ENCODE results near the gene CDC42EP1.
"Not testable (repeated sequence)": the region's sequence is repeated elsewhere in the genome, so short reads cannot be mapped to it uniquely, and the experiment has no call there.

The CDC42EP1 gene

DNA sequence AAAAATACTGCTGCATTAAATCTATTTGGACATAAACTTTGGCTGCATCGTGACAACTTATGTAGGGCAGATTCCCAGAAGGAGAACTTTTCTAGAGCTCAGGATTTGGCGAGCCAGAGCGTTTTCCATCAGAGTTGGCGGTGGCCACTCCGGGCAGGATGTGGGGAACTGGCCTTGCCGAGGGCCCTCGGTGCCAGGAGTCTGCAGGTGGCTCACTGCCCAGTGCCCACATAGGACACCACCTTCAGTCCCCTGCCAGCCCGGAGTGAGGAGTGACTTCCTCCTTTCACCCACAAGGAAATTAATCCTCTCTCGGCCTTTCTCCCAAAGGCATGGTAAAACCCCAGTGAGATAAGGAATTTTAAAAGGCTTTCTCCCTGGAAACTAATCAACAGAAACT lies 21.2 kb downstream of the CDC42EP1 start:
- DNase-seq (ENCODE audit: low read depth in 2 of 2), result no peak

- no peak for DNase-seq (ENCODE audit: low read depth in 2 of 2)
Observed at GRCh38 chr22:37582526-37582925, 22.2 kb downstream of the CDC42EP1 start.

DNA sequence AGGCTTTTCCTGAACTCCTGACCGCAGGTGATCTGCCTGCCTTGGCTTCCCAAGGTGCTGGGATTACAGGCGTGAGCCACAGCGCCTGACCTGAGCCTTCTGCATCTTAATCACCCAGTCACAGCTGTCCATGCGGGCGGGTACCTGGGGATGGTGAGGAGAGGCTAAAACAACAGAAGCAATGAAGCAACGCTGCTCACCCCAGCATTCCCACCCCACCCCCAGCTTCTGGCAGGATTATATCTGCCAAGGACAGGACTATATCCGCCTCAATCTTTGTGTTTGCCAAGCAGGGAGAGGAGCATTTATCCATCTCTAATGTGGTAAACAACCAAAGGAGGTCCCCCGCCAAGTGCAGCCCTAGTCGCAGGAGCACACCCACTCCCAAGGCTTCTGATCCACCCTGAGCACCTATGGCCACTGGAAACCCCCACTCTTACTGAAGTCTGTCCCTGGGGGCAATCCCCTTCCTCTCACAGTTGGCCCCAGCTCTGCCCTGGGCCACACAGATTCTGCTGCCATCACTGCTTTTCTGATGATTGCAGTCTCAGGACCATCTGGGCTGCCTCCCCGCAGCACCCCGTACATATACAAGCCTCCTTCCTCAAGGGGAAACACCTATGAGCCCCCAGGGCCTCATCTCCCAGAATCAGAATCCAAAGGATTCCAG lies 28.4 kb downstream of the CDC42EP1 start:
- DNase-seq (ENCODE audit: low read depth in 2 of 2), result no peak

- DNase-seq (ENCODE audit: low read depth in 2 of 2), result no peak
Observed at GRCh38 chr22:37589636-37590035, 29.4 kb downstream of the CDC42EP1 start.

GRCh38 chr22:37591081-37591480 lies 30.8 kb downstream of the CDC42EP1 start:
- DNase-seq (ENCODE audit: low read depth in 2 of 2), result not testable (repeated sequence)

DNA sequence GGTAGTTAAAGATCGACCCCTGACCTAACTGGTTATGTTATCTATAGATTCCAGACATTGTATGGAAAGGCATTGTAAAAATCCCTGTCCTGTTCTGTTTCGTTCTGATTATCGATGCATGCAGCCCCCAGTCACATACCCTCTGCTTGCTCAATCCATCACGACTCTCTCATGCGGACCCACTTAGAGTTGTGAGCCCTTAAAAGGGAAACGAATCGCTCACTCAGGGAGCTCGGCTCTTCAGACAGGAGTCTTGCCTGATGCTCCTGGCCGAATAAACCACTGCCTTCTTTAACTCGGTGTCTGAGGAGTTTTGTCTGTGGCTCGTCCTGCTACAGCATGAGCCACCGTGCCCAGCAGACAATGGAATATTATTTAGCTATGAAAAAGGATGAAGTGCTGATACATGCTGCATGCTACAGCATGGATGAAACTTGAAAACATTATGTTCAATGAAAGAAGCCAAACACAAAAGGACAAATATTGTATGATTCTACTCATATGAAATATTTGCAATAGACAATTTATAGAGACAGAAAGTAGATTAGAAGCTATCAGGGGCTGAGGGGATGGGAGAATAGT lies 31.6 kb downstream of the CDC42EP1 start:
- no peak for DNase-seq (ENCODE audit: low read depth in 2 of 2)

- DNase-seq (ENCODE audit: low read depth in 2 of 2), result no peak
Observed at GRCh38 chr22:37594237-37594636, 34.0 kb downstream of the CDC42EP1 start.

- DNase-seq (ENCODE audit: low read depth in 2 of 2), result no peak
Observed at GRCh38 chr22:37599153-37599552, 38.9 kb downstream of the CDC42EP1 start.

GRCh38 chr22:37601203-37601539 lies 40.9 kb downstream of the CDC42EP1 start:
- DNase-seq (ENCODE audit: low read depth in 2 of 2), result no peak

DNA sequence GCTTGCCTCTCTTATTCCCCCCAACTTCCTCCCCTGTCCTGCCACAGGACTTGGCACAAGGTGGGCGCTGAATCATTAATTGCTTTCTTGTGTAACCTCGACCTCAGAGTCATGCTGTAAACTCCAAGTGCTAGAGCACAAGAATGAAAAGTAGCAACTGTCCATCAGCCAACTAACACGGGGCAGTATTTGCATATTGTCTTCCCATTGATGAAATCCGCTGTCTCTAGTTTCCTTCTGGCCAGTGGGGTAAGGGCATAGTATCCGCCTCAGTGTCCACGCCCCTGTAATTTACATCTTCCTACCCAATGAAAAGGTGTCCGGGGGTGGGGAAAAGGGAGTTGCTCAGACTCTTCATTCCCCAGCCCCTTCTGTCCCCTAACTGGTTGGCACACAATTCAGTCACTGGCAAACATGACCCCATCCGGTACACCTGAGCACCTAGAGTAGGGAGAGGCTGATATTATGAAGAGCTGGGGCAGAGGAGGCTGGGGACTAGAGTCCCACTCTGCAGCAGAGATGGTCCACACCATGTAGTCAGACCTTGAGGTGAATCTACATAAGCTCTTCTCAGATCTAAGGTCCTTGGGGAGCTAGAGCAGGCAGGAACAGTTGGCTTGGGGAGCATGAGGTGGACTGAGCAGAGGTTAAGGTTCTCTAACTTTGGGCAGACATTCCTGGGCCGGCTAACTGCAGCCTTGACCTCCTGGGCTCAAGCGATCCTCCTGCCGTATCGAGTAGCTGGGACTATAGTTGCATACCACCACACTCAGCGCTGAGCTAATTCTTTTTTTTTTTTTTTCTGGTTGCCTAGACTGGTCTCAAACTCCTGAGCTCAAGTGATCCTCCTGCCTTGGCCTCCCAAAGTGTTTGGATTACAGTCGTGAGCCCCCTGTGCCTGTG lies 41.5 kb downstream of the CDC42EP1 start:
- no peak for DNase-seq (ENCODE audit: low read depth in 2 of 2)

DNA sequence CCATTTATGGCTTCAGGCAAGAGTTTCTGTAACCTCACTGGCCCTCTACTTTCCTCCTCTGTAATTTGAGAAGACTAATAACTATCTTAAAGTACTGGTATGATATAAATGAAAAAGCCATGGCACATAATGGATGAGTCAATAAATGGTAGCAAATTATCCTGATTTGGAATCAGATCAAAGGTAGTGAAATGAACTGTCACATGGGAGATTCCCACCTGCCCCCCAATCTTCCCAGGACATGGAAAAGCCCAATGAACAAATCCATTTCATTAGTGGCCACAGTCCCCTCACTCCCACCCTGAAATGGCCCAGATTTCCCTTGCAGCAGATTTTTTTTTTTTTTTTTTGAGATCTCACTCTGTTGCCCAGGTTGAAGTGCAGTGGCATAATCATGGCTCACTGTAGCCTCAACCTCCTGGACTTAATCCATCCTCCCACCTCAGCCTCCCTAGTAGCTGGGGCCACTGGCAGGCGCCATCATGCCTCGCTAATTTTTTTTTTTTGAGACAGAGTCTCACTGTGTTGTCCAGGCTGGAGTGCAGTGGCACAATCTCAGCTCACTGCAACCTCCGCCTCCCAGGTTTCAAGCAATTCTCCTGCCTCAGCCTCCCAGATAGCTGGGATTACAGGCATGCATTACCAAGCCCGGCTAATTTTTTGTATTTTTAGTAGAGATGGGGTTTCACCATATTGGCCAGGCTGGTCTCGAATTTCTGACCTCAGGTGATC lies 42.4 kb downstream of the CDC42EP1 start:
- DNase-seq (ENCODE audit: low read depth in 2 of 2), result not testable (repeated sequence)

DNA sequence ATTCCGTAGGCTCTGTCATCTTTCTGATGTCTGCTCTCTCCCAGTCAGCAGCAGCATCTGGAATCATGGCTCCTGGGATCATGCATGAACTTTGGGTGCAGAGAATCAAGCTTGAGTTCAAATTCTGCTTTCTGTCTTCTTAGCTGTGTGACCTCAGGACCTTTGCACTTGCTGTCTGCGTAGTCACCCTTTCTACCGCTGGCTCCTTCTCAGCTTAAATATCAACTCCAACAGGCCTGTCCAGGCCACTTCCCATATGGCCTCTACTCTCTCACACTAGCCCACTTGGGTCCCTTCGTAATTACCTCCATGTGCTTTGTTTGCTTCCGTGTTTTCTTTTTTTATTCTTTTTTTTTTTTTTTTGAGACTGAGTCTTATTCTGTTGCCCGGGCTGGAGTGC lies 43.8 kb downstream of the CDC42EP1 start:
- no peak for DNase-seq (ENCODE audit: low read depth in 2 of 2)

GRCh38 chr22:37604875-37605274 lies 44.6 kb downstream of the CDC42EP1 start:
- DNase-seq (ENCODE audit: low read depth in 2 of 2), result no peak

GRCh38 chr22:37607010-37607934 lies 47.0 kb downstream of the CDC42EP1 start:
- no peak for DNase-seq (ENCODE audit: low read depth in 2 of 2)

DNA sequence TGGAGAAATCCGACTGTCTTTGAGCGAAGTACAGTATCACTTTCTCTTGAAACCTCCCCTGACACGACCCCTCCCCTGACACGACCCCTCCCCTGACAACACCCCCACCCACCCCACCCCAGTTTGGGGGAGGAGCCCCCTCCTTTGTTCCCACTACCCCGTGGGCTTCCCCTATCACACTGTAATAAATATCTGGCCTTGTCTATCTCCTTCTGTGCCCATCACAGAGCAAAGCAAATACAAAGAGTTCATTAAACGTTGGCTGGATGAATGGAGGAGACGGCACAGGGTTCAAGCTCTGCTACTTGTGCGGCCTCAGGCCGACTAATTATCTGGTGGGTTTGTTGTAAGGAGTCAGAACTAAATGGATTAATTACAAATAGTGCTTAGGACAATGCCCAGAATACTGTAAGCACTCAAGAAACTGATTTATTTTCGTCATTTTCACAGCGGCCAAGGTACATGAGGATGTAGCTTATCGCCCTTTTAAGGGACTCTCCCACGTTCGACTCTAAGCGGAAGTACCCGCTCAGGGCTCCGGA lies 47.7 kb downstream of the CDC42EP1 start:
- DNase-seq (ENCODE audit: low read depth in 2 of 2), result no peak

DNA sequence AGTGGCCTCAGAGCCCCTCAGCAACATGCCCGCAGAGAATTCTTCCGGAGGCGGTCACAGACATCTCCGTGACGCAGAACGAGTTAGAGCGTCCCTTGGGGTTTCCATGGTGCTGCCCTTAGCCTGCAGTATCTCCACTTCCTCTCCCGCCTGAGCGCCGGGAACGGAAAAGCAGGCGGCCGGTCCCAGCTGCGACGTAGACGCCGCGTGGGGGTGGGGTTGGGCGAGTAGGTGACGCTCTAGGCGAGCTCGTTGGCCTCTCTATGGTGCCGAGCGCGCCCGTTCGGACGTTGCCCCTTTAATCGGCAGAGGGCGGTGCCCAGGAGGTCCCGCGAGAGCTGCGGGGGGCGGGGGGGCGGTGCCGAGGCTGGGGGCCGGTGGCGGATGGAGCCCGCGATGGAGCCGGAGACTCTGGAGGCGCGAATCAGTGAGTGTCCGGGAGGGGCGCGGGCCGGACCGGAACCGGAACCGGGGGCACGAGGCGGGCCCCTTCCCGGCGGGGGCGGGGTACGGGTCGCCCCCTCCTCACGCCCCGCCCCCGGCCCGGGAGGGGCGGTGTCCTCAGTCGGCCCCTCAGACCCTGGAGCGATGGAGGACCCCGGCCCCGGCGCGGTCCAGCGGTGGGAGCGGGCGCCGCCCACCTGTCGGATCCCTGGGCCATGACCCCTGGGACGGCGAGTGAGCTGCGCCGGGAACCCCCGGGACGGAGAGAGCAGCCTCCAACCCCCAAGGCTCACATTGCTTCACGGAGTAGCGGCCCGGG lies 48.4 kb downstream of the CDC42EP1 start, which contains the start of gene GGA1:
TSS of gene GGA1 (plus strand) at position 358 of the 763 bp plus-strand sequence. CDS start at position 385, 27 bp downstream.
- peak; percentile 95 to 96 for DNase-seq (ENCODE audit: low read depth in 2 of 2)

GRCh38 chr22:37609240-37610152 lies 49.2 kb downstream of the CDC42EP1 start:
- DNase-seq (ENCODE audit: low read depth in 2 of 2), result no peak

- DNase-seq (ENCODE audit: low read depth in 2 of 2), result not testable (repeated sequence)
Observed at GRCh38 chr22:37610153-37610475, 49.8 kb downstream of the CDC42EP1 start.
